ENCODE measurements around the gene GABBR2.

The GABBR2 gene

DNA sequence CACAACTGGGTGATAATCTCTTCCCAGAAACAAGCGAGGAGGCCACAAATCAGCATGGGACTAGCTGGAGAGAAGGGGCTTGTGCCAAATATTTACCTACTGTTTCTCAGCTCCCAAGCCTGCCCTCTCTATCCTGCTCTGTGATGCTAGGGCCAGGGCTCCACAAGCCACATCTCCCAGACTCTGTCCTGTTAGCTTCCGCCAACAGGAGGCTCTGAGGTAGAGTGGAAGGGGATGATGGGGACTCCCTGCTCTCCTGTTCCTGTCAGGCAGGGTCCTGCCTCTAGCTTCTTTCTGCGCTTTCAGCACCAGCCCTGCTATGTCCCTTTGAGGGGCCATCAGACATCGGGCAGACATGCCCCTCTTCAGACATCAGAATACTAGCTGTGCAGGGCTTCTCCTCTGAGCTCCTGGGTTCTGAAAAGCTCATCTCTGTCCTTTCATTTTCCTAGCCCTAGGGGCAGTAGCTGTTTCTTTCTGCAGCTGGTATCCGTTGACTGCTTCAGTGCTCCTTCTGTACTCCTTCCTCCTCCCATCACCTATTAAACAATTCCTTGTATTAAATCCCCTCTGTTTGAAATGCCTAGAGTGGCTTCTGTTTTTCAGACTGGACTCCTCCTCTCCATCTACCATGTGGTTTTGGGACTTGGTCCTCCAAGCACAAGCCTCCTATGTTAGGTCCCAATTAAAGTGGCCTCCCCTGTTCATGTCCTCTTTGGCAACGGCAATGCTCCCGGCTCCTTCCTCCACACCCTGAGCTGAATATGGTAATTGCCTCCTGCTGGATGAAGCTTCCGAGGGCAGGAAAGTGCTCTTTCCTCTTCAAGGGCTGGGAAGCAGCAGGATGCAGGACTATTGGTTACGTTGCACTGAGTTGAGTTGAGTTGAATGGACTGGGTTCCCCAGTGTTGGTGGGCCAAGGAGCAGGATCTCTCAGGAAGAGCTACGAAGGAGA lies 292.2 kb downstream of the GABBR2 start:
- no peak overlapping the region for H3K4me3 ChIP-seq (replicated peaks in 1 of 2; ENCODE audit: low read depth in 2 of 2, low read length in 2 of 2)
- DNase-seq (ENCODE audit: low read depth in 2 of 2): no peak
- no peak for TF ChIP-seq CTCF (IDR thresholded peaks at IDR 0.05; ENCODE audit: low read depth, low read length)

GRCh38 chr9:98415782-98416181 lies 293.0 kb downstream of the GABBR2 start:
- DNase-seq (ENCODE audit: low read depth in 2 of 2): no peak
- no peak overlapping the region for H3K4me3 ChIP-seq (replicated peaks in 1 of 2; ENCODE audit: low read depth in 2 of 2, low read length in 2 of 2)
- no peak for TF ChIP-seq CTCF (IDR thresholded peaks at IDR 0.05; ENCODE audit: low read depth, low read length)

DNA sequence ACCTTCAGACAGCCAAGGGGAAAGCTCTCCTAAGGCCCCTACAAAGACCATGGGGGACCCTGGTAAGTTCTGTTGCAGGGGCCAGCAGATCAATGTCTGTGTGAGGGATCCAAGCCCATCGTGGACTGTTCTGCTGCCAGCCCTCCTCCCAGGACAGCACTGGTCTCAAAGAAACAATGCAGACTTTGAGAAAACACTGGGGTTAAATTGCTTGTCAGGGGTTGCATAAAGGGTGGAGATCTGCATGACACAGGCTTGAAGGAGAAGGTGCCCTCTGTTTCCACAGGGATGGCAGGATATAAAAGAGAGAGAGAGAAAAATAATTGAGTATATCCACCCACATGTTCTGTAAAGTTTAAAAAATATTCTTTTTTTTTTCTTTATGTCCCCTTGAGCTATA lies 295.7 kb downstream of the GABBR2 start:
- no peak overlapping the region for H3K4me3 ChIP-seq (replicated peaks in 1 of 2; ENCODE audit: low read depth in 2 of 2, low read length in 2 of 2)
- no peak for DNase-seq (ENCODE audit: low read depth in 2 of 2)
- no peak for TF ChIP-seq CTCF (IDR thresholded peaks at IDR 0.05; ENCODE audit: low read depth, low read length)

DNA sequence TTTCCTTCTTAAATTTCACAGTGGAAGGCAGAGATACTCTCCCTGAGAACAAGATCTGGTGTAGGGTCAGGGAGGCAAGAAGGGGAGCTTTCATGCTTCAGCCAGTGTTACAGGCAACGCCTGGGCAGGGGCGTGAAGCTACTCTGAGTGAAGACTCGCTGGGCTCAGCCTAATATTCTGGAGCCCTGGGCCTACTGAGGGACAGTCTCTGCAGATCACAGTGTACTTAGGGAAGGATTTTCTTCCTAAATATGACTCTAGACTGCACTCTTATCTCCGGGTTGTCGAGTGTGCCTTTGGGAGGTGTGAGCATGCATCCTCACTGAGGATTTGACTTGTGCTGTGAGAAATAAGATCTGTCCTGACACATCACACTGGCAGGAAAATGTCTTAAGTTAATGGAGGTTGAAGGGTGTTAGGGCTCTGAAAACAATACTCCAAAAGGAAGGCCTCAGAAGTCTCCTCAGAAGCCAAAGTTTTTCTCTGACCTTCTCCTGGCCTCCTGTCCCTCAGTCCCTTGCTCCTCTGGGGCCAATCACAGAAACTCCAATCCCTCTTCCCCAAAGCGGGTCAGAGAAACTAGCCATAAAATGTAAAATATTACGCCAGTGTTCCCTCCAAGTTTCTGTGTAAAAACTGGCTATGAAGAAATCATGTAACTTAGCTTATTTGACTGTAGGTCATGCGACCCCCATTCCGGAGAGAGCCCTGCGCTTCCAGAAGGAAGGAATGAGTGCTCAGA lies 296.5 kb downstream of the GABBR2 start:
- DNase-seq (ENCODE audit: low read depth in 2 of 2): no peak
- TF ChIP-seq CTCF (IDR thresholded peaks at IDR 0.05; ENCODE audit: low read depth, low read length): no peak

DNA sequence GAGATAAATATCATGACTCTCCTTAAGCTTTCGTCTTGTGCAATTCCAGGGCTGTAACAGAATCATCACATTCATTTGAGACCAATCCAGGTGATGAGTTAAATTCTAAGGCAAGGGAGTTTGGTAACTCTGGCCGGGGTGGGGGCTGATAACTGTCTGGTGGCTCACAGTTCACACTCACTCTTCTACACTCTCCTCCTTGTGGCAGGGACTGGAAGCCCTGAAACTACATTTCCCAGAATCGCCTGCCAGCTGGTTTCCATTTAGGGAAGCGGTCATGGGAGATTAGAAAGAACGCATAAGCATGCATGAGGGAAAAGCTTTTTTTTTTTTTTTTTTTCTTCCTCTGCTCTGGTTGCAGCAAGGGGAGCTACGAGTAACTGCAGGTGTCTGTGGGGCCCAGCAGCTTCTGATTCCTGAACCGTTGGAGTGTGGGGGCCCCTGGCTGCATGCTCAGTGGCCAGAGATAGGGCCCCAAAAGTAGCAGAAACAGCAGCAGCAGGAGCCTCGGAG lies 298.5 kb downstream of the GABBR2 start:
- peak; percentile 63 for TF ChIP-seq CTCF (IDR thresholded peaks at IDR 0.05; ENCODE audit: low read depth, low read length)
- DNase-seq (ENCODE audit: low read depth in 2 of 2): peak; percentile 85 to 93
- no peak overlapping the region for H3K4me3 ChIP-seq (replicated peaks in 1 of 2; ENCODE audit: low read depth in 2 of 2, low read length in 2 of 2)

More for the DNA sequence above, 296.5 kb downstream of the GABBR2 start:
- no peak overlapping the region for H3K4me3 ChIP-seq (replicated peaks in 1 of 2; ENCODE audit: low read depth in 2 of 2, low read length in 2 of 2)

GRCh38 chr9:98409719-98410118 lies 299.0 kb downstream of the GABBR2 start:
- DNase-seq (ENCODE audit: low read depth in 2 of 2): peak in 1 of 2 donors; percentile 22
- H3K4me3 ChIP-seq (replicated peaks in 1 of 2; ENCODE audit: low read depth in 2 of 2, low read length in 2 of 2): no peak overlapping the region
- TF ChIP-seq CTCF (IDR thresholded peaks at IDR 0.05; ENCODE audit: low read depth, low read length): no peak
